Prostate gland (tissue), 2 donors: ENCODE measurements around the gene SERPINE2. TPM values are rescaled to one million over a fixed set of nuclear protein-coding genes. Genes with fewer than 3 reads are reported as not detected.

Experiments used
- DNase-seq: peaks from one replicate; pipeline ENCODE4 v3.0.0-alpha.2; 2019; ENCODE audit warnings: low spot score
- H3K27ac ChIP-seq, 2 donors: fragments of 200-600 bp; sonication (generic); 2 replicates each; pipeline ENCODE4 v1.5.1; 2017 to 2019
- H3K27me3 ChIP-seq: fragments of 200-600 bp; sonication (generic); replicated peaks from 2 replicates; pipeline ENCODE4 v1.5.1; 2019; ENCODE audit not compliant: insufficient read depth
- H3K36me3 ChIP-seq, 2 donors: fragments of 200-600 bp; sonication (generic); 1 replicate in 1 of 2; 2 replicates in 1 of 2; pipeline versions ENCODE4 v1.5.1 to v1.8.1; 2017 to 2019
- H3K4me1 ChIP-seq: fragments of 200-600 bp; sonication (generic); replicated peaks from 2 replicates; pipeline ENCODE4 v1.5.1; 2019
- H3K4me3 ChIP-seq, 2 donors: fragments of 200-600 bp; sonication (generic); 2 replicates each; pipeline ENCODE4 v1.5.1; 2017 to 2019
- H3K9me3 ChIP-seq: fragments of 200-600 bp; sonication (generic); 2 replicates; pipeline ENCODE4 v1.5.1; 2017
- CTCF ChIP-seq, 4 experiments: fragments of 200-600 bp in 2 of 4; fragments of 450-650 bp in 2 of 4; sonication (generic) in 2 of 4; IDR thresholded peaks; 1 replicate in 3 of 4; 2 replicates in 1 of 4; pipeline ENCODE4 v1.5.1; 2016 to 2019; ENCODE audit warnings: antibody characterized with exemption in 4 of 4, mild to moderate bottlenecking in 2 of 4, moderate library complexity in 2 of 4
- POLR2A ChIP-seq: fragments of 450-650 bp; IDR thresholded peaks from one replicate; pipeline ENCODE4 v1.6.1; 2016; ENCODE audit warnings: antibody characterized with exemption, mild to moderate bottlenecking
- POLR2AphosphoS5 ChIP-seq: sonication (generic); formaldehyde crosslinking; IDR thresholded peaks from one replicate; pipeline ENCODE4 v1.6.1; 2017; ENCODE audit warnings: antibody characterized with exemption
- WGBS: methylation state at CpG from one replicate; pipeline ENCODE4 v1.1.5; 2018; 5-methylcytosine and 5-hydroxymethylcytosine counted together
- intact Hi-C: fragments of 100-400 bp; cut with DNase I; formaldehyde crosslinking; loops from one replicate; pipeline ENCODE4 v1.14.2; 2022
- total RNA-seq, 2 donors: library from RNA; depleted of rRNA; stranded (reverse); fragments of >200 nt; gene quantifications; one replicate each; pipeline ENCODE4 v1.1.0, GENCODE V29; 2016

SERPINE2 gene
- total RNA-seq, 2 donors from 2014 or later = 2.4 to 158 TPM

DNA sequence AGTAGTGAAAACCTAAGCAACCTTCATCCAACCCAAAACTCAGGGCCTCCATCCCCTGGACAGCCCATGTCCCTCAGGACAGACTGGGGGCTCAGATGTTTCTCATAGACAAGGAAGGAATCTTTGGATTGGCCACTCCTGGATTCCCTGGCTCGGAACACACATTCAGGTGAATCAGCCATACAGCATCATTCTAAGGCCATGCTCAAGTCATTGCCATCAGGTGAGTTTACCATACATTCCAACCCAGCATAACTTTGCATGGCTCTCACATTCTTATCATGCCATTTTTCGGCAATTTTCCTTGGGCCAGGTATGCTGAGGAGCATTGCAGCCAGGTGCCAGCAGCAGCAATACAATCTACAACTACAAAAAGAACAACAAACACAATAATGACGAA is 34.6 kb upstream of the SERPINE2 start:
- TF ChIP-seq POLR2AphosphoS5 = no peak
- DNase-seq = no peak
- intact Hi-C loops = no loop called here
- H3K27ac ChIP-seq = no peak overlapping the region
- no peaks in the 10 kb centered on the region for H3K36me3 ChIP-seq
- 62% methylated on average over 3 of the region's 3 CpGs for WGBS
- no peaks in the 10 kb centered on the region for H3K27me3 ChIP-seq
- H3K4me3 ChIP-seq = no peak overlapping the region
- no peaks in the 10 kb centered on the region for H3K4me1 ChIP-seq
- no peaks in the 10 kb centered on the region for H3K9me3 ChIP-seq

DNA sequence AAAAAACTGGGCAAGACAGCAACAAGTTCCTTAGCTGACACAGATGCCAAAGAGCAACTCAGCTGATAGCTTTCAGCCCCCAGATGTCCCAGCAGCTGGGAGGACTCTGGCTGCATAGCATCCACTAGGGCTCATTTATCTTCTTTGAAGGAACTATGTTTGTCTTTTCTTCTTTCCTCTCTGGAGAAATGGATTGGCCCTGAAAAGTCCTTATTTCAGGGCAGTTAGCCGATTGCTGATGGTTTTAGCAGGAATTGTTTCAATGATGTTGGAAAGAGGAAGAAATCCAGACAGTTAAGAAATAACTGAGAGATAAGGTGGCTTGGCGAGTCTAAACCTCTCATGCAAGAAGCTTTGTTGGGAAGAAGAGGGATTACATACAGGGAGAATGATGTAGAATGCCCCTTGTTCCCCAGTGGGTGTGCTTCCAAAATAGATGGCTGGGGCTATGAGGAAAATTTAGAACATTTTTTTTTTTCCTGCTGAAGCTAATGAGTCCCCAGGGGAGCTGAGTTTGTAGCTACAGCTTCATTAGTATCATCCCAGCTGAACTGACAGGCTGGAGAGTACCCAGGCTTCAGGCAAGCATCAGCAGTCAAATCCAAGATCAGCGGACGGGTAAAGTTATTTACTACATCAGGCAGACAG is 33.6 kb upstream of the SERPINE2 start:
- no peaks in the 10 kb centered on the region for H3K4me1 ChIP-seq
- intact Hi-C loops = no loop called here
- DNase-seq = no peak
- no peaks in the 10 kb centered on the region for H3K36me3 ChIP-seq
- no peak overlapping the region for H3K4me3 ChIP-seq
- no peaks in the 10 kb centered on the region for H3K9me3 ChIP-seq
- WGBS = 64% methylated on average over 4 of the region's 4 CpGs
- no peaks in the 10 kb centered on the region for H3K27me3 ChIP-seq
- TF ChIP-seq POLR2A (no peak), CTCF (IDR thresholded peaks at IDR 0.05) (no peak), POLR2AphosphoS5 (no peak)
- H3K27ac ChIP-seq = no peak overlapping the region

DNA sequence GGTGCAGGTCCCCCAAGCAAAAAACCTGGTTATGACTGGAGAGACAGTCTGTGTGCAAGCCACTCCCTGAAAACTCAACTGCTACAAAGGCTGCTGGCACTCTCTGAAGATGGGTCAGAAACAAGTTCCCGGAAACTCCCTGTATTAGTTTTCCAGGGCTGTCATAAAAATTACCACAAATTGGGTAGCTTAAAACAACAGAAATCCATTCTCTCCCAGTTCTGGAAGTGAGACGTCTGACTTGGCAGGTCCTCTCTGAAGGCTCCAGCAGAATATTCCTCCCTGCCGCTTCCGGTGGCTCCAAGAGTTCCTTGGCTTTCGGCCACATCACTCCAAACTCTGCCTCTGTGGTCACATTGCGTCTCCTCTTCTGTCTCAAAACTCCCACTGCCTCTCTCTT is 30.1 kb upstream of the SERPINE2 start:
- intact Hi-C loops = no loop called here
- H3K27me3 ChIP-seq = no peaks in the 10 kb centered on the region
- no peaks in the 10 kb centered on the region for H3K36me3 ChIP-seq
- no peaks in the 10 kb centered on the region for H3K4me1 ChIP-seq
- no peak for DNase-seq
- no peaks in the 10 kb centered on the region for H3K9me3 ChIP-seq
- no peak overlapping the region for H3K4me3 ChIP-seq
- no peak for TF ChIP-seq POLR2A
- TF ChIP-seq POLR2AphosphoS5 = no peak
- TF ChIP-seq CTCF (IDR thresholded peaks at IDR 0.05) = no peak
- H3K27ac ChIP-seq = no peak overlapping the region
- 67% methylated on average over 6 of the region's 6 CpGs for WGBS

DNA sequence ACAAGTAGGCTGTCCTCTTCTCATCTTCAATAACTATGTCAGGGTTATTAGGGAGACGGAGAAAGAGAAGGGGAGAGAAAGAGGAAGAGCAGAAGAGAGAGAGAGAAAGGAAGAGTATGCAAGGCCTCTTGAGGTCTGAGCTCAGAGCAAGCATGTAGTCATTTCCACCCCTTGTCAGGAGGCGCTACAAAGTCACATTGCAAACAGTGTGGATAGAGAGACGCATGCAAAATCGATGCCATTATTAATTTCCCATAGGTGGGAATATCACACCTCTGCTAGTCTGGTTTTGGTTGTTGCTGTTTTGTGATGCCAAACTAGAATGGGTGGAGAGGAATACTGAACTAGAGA is 24.2 kb upstream of the SERPINE2 start:
- Histone ChIP-seq H3K9me3 (no peaks in the 10 kb centered on the region), H3K27me3 (no peaks in the 10 kb centered on the region), H3K36me3 (no peaks in the 10 kb centered on the region), H3K4me3 (no peak overlapping the region), H3K4me1 (no peaks in the 10 kb centered on the region), H3K27ac (no peak overlapping the region)
- no peak for DNase-seq
- intact Hi-C loops = no loop called here
- no peak for TF ChIP-seq POLR2A
- TF ChIP-seq POLR2AphosphoS5 = no peak
- TF ChIP-seq CTCF (IDR thresholded peaks at IDR 0.05) = no peak
- WGBS = 93% methylated on average over 4 of the region's 4 CpGs

GRCh38 chr2:224062481-224063297 is 23.6 kb upstream of the SERPINE2 start:
- Histone ChIP-seq H3K4me1 (no peaks in the 10 kb centered on the region), H3K27ac (no peak overlapping the region), H3K4me3 (no peak overlapping the region), H3K27me3 (no peaks in the 10 kb centered on the region), H3K9me3 (no peaks in the 10 kb centered on the region), H3K36me3 (no peaks in the 10 kb centered on the region)
- no peak for DNase-seq
- TF ChIP-seq POLR2A = no peak
- no peak for TF ChIP-seq POLR2AphosphoS5
- TF ChIP-seq CTCF (IDR thresholded peaks at IDR 0.05) = no peak
- intact Hi-C loops = no loop called here
- WGBS = 69% methylated on average over 5 of the region's 5 CpGs
